Measurements from ENCODE around the gene ALPI. TPM values are rescaled to one million over a fixed set of nuclear protein-coding genes. Genes with fewer than 3 reads are reported as not detected.

Gene ALPI
- total RNA-seq, 4 donors from 2014 or later = 0.17 TPM; not detected in 3

DNA sequence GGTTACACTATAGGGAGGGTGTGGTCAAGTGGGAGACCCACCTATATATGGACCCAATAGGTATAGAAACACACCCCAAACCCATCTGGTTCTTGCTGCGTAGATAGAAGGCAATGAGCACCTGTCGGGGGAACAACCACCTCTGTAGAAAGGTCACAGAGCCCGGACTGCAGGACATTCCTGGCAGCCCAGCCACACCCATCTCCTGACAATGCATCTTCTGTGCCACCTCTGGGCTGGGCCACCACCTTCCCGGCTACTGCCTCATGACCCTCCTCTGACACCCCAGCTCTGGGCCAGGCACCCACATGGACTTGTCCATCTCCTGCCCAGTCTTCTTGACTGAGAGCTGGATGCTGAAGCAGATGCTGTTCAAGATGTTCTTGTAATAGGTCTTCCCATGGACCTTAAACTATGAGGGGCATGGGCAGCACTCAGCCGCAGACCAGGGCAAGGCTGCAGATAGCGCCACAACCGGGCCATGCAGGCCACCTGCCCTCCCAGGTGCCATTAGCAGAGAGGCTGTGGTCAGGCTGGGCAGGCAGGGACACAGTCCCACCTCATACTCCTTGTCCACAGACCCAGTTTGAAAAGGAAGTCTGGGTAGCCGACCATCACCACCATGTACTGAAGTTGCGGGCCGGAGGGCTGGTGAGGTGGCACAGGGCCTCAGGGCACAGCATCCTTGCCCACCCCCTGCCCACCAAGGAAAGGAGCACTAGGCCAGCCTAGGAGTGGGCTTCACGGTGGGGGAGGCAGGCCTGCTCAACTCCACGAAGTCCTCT is 40.0 kb upstream of the ALPI start:
- H3K27ac ChIP-seq (replicated peaks in 1 of 4) = no peak overlapping the region
- no peaks in the 10 kb centered on the region for H3K9me3 ChIP-seq
- 97% methylated on average over 9 of the region's 12 CpGs for WGBS
- H3K4me3 ChIP-seq = no peak overlapping the region
- H3K36me3 ChIP-seq = no peaks in the 10 kb centered on the region
- H3K4me1 ChIP-seq = peaks cover 18 to 29% (median 24%) of the 10 kb centered on the region in 4 donors
- DNase-seq (ENCODE audit: extremely low spot score) = no peak
- intact Hi-C loops (cut with DNase I) = no loop called here
- TF ChIP-seq, protein P1, sequence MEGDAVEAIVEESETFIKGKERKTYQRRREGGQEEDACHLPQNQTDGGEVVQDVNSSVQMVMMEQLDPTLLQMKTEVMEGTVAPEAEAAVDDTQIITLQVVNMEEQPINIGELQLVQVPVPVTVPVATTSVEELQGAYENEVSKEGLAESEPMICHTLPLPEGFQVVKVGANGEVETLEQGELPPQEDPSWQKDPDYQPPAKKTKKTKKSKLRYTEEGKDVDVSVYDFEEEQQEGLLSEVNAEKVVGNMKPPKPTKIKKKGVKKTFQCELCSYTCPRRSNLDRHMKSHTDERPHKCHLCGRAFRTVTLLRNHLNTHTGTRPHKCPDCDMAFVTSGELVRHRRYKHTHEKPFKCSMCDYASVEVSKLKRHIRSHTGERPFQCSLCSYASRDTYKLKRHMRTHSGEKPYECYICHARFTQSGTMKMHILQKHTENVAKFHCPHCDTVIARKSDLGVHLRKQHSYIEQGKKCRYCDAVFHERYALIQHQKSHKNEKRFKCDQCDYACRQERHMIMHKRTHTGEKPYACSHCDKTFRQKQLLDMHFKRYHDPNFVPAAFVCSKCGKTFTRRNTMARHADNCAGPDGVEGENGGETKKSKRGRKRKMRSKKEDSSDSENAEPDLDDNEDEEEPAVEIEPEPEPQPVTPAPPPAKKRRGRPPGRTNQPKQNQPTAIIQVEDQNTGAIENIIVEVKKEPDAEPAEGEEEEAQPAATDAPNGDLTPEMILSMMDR (IDR thresholded peaks at IDR 0.05) = no peak
- TF ChIP-seq EP300 (IDR thresholded peaks at IDR 0.05) (no peak), POLR2A (IDR thresholded peaks at IDR 0.05; ENCODE audit: low read depth) (no peak)
- peaks cover 0 to 80% (median 25%) of the 10 kb centered on the region in 4 donors for H3K27me3 ChIP-seq

- Histone ChIP-seq H3K4me1 (peaks cover 18 to 32% (median 26%) of the 10 kb centered on the region in 4 donors), H3K27ac (replicated peaks in 1 of 4) (no peak overlapping the region), H3K9me3 (no peaks in the 10 kb centered on the region), H3K27me3 (peaks cover 0 to 80% (median 31%) of the 10 kb centered on the region in 4 donors), H3K4me3 (no peak overlapping the region), H3K36me3 (no peaks in the 10 kb centered on the region)
- intact Hi-C loops (cut with DNase I) = no loop called here
- 91% methylated on average over 6 of the region's 17 CpGs for WGBS
- no peak for DNase-seq (ENCODE audit: extremely low spot score)
- TF ChIP-seq POLR2AphosphoS5 (IDR thresholded peaks at IDR 0.05) (no peak), POLR2A (IDR thresholded peaks at IDR 0.05; ENCODE audit: low read depth) (no peak), EP300 (IDR thresholded peaks at IDR 0.05) (no peak)
Observed at GRCh38 chr2:232416521-232417470, 39.2 kb upstream of the ALPI start.

- 81% methylated on average over 4 of the region's 5 CpGs for WGBS
- peaks cover 0 to 82% (median 34%) of the 10 kb centered on the region in 4 donors for H3K27me3 ChIP-seq
- H3K27ac ChIP-seq (replicated peaks in 1 of 4) = no peak overlapping the region
- no peaks in the 10 kb centered on the region for H3K36me3 ChIP-seq
- no peak for TF ChIP-seq EP300 (IDR thresholded peaks at IDR 0.05)
- TF ChIP-seq, protein P1 (IDR thresholded peaks at IDR 0.05) = no peak
- no peak for TF ChIP-seq POLR2A (IDR thresholded peaks at IDR 0.05; ENCODE audit: low read depth)
- TF ChIP-seq POLR2AphosphoS5 (IDR thresholded peaks at IDR 0.05) = no peak
- intact Hi-C loops (cut with DNase I) = no loop called here
- peaks cover 0 to 5% (median 4%) of the 10 kb centered on the region in 4 donors for H3K9me3 ChIP-seq
- peaks cover 18 to 32% (median 26%) of the 10 kb centered on the region in 4 donors for H3K4me1 ChIP-seq
- DNase-seq (ENCODE audit: extremely low spot score) = no peak
- no peak overlapping the region for H3K4me3 ChIP-seq
Observed at GRCh38 chr2:232417489-232417888, 38.5 kb upstream of the ALPI start.

DNA sequence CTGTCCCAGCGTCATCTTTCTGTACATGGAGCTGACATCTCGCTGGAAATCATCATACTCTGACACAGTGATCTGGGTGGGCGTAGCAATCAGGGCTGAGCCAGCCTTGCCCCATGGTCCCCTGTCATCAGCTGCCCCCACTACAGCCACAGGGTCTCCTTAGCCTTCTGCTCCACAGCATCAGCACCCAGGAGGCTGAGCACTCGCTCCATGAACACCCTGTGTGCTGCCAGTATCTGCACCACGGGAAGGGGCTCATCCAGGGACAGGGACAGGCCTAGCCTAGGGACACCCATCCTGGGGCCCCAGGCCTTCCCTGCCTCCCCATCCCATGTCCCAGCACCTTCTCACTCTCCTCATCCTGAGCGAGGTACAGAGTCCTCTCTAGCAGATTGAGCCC is 37.9 kb upstream of the ALPI start:
- no peak for DNase-seq (ENCODE audit: extremely low spot score)

More for the DNA sequence above, 37.9 kb upstream of the ALPI start:
- no peak overlapping the region for H3K27ac ChIP-seq (replicated peaks in 1 of 4)
- peaks cover 0 to 86% (median 34%) of the 10 kb centered on the region in 4 donors for H3K27me3 ChIP-seq
- peaks cover 0 to 9% (median 8%) of the 10 kb centered on the region in 4 donors for H3K9me3 ChIP-seq
- no CpG with 5 or more reads among the region's 6 CpGs for WGBS
- TF ChIP-seq POLR2AphosphoS5 (IDR thresholded peaks at IDR 0.05) (no peak), EP300 (IDR thresholded peaks at IDR 0.05) (no peak), POLR2A (IDR thresholded peaks at IDR 0.05; ENCODE audit: low read depth) (no peak)
- TF ChIP-seq, protein P1 (IDR thresholded peaks at IDR 0.05) = no peak
- H3K36me3 ChIP-seq = no peaks in the 10 kb centered on the region
- H3K4me3 ChIP-seq = no peak overlapping the region
- H3K4me1 ChIP-seq = peaks cover 18 to 32% (median 26%) of the 10 kb centered on the region in 4 donors
- intact Hi-C loops (cut with DNase I) = no loop called here

All from esophagus muscularis mucosa (tissue), 4 donors.